ENCODE results near the gene EDARADD. TPM values are rescaled to one million over a fixed set of nuclear protein-coding genes. Genes with fewer than 3 reads are reported as not detected.
"Not testable (repeated sequence)": the region's sequence is repeated elsewhere in the genome, so short reads cannot be mapped to it uniquely, and the experiment has no call there.

Gene EDARADD
- total RNA-seq, 1 experiment from 2014 or later: 3.8 TPM

GRCh38 chr1:236472850-236473788, 79.0 kb downstream of the EDARADD start:
- no peak for DNase-seq
- H3K4me1 ChIP-seq: peaks cover 4% of the 10 kb centered on the region; the same call in 1 of the 2 replicates
- H3K27ac ChIP-seq: no peak overlapping the region
- H3K27me3 ChIP-seq: no peaks in the 10 kb centered on the region
- H3K36me3 ChIP-seq: no peaks in the 10 kb centered on the region
- H3K9me3 ChIP-seq (replicated peaks): no peaks in the 10 kb centered on the region
- H3K4me3 ChIP-seq: no peak overlapping the region

- no peak overlapping the region for H3K4me3 ChIP-seq
- no peak overlapping the region for H3K27ac ChIP-seq
- H3K36me3 ChIP-seq: no peaks in the 10 kb centered on the region
- peaks cover 4% of the 10 kb centered on the region; the same call in 1 of the 2 replicates for H3K4me1 ChIP-seq
- no peaks in the 10 kb centered on the region for H3K27me3 ChIP-seq
- H3K9me3 ChIP-seq (replicated peaks): no peaks in the 10 kb centered on the region
- DNase-seq: no peak
Observed at GRCh38 chr1:236476019-236476418, 81.9 kb downstream of the EDARADD start.

GRCh38 chr1:236480758-236481436, 86.8 kb downstream of the EDARADD start:
- Histone ChIP-seq H3K36me3 (no peaks in the 10 kb centered on the region), H3K27ac (no peak overlapping the region), H3K27me3 (no peaks in the 10 kb centered on the region), H3K4me1 (no peaks in the 10 kb centered on the region), H3K4me3 (no peak overlapping the region), H3K9me3 (replicated peaks) (no peaks in the 10 kb centered on the region)
- no peak for DNase-seq

GRCh38 chr1:236484310-236484971, 90.4 kb downstream of the EDARADD start:
- Histone ChIP-seq H3K27me3 (no peaks in the 10 kb centered on the region), H3K4me1 (no peaks in the 10 kb centered on the region), H3K4me3 (no peak overlapping the region), H3K27ac (no peak overlapping the region), H3K9me3 (replicated peaks) (no peaks in the 10 kb centered on the region), H3K36me3 (no peaks in the 10 kb centered on the region)
- DNase-seq: no peak

- H3K27me3 ChIP-seq: no peaks in the 10 kb centered on the region
- no peaks in the 10 kb centered on the region for H3K4me1 ChIP-seq
Observed at GRCh38 chr1:236486356-236487002, 92.4 kb downstream of the EDARADD start.

GRCh38 chr1:236489161-236489560, 95.1 kb downstream of the EDARADD start:
- not testable (repeated sequence) for H3K27ac ChIP-seq; H3K27me3 ChIP-seq; DNase-seq; H3K4me1 ChIP-seq; H3K9me3 ChIP-seq (replicated peaks); H3K36me3 ChIP-seq; H3K4me3 ChIP-seq

More at GRCh38 chr1:236486356-236487002, 92.4 kb downstream of the EDARADD start:
- no peak for DNase-seq
- no peak overlapping the region for H3K27ac ChIP-seq
- H3K4me3 ChIP-seq: no peak overlapping the region
- no peaks in the 10 kb centered on the region for H3K9me3 ChIP-seq (replicated peaks)
- no peaks in the 10 kb centered on the region for H3K36me3 ChIP-seq

- no peaks in the 10 kb centered on the region for H3K9me3 ChIP-seq (replicated peaks)
- no peaks in the 10 kb centered on the region for H3K36me3 ChIP-seq
- DNase-seq: peak; percentile 19 to 75
- H3K27ac ChIP-seq: no peak overlapping the region
- no peak overlapping the region for H3K4me3 ChIP-seq
- no peaks in the 10 kb centered on the region for H3K27me3 ChIP-seq
- H3K4me1 ChIP-seq: peaks cover 6% of the 10 kb centered on the region
Observed at GRCh38 chr1:236489710-236490377, 95.8 kb downstream of the EDARADD start.

- Histone ChIP-seq H3K4me1 (peaks cover 9% of the 10 kb centered on the region), H3K36me3 (no peaks in the 10 kb centered on the region), H3K27ac (no peak overlapping the region), H3K4me3 (no peak overlapping the region), H3K9me3 (replicated peaks) (no peaks in the 10 kb centered on the region), H3K27me3 (no peaks in the 10 kb centered on the region)
- DNase-seq: no peak
Observed at GRCh38 chr1:236491469-236492136, 97.5 kb downstream of the EDARADD start.

GRCh38 chr1:236492378-236492777, 98.3 kb downstream of the EDARADD start:
- Histone ChIP-seq H3K27me3 (no peaks in the 10 kb centered on the region), H3K27ac (no peak overlapping the region), H3K4me3 (no peak overlapping the region), H3K4me1 (peaks cover 9% of the 10 kb centered on the region), H3K36me3 (no peaks in the 10 kb centered on the region), H3K9me3 (replicated peaks) (no peaks in the 10 kb centered on the region)
- no peak for DNase-seq

- DNase-seq: no peak
- H3K9me3 ChIP-seq (replicated peaks): no peaks in the 10 kb centered on the region
- no peaks in the 10 kb centered on the region for H3K27me3 ChIP-seq
- H3K4me1 ChIP-seq: peaks cover 9% of the 10 kb centered on the region
- no peak overlapping the region for H3K27ac ChIP-seq
- no peak overlapping the region for H3K4me3 ChIP-seq
- H3K36me3 ChIP-seq: no peaks in the 10 kb centered on the region
Observed at GRCh38 chr1:236494082-236494481, 100.0 kb downstream of the EDARADD start.

- Histone ChIP-seq H3K27ac (no peak overlapping the region), H3K4me1 (peaks cover 9% of the 10 kb centered on the region), H3K27me3 (no peaks in the 10 kb centered on the region), H3K4me3 (no peak overlapping the region), H3K36me3 (no peaks in the 10 kb centered on the region), H3K9me3 (replicated peaks) (no peaks in the 10 kb centered on the region)
- no peak for DNase-seq
Observed at GRCh38 chr1:236494586-236495466, 100.7 kb downstream of the EDARADD start.

- no peaks in the 10 kb centered on the region for H3K36me3 ChIP-seq
- H3K27me3 ChIP-seq: no peaks in the 10 kb centered on the region
- peaks cover 9% of the 10 kb centered on the region for H3K4me1 ChIP-seq
- no peak overlapping the region for H3K27ac ChIP-seq
- DNase-seq: peak; percentile 35 to 46
- no peak overlapping the region for H3K4me3 ChIP-seq
- H3K9me3 ChIP-seq (replicated peaks): no peaks in the 10 kb centered on the region
Observed at GRCh38 chr1:236495467-236496112, 101.5 kb downstream of the EDARADD start.
